GM12874 (cell line): Measurements from ENCODE around the gene GRIA3.

Experiments
- CTCF ChIP-seq: IDR thresholded peaks from 2 replicates; pipeline ENCODE4 v1.5.1; 2011; ENCODE audit warnings: low read depth, mild to moderate bottlenecking, control low read depth, low read length, moderate library complexity; ENCODE audit not compliant: insufficient read depth

The GRIA3 gene

DNA sequence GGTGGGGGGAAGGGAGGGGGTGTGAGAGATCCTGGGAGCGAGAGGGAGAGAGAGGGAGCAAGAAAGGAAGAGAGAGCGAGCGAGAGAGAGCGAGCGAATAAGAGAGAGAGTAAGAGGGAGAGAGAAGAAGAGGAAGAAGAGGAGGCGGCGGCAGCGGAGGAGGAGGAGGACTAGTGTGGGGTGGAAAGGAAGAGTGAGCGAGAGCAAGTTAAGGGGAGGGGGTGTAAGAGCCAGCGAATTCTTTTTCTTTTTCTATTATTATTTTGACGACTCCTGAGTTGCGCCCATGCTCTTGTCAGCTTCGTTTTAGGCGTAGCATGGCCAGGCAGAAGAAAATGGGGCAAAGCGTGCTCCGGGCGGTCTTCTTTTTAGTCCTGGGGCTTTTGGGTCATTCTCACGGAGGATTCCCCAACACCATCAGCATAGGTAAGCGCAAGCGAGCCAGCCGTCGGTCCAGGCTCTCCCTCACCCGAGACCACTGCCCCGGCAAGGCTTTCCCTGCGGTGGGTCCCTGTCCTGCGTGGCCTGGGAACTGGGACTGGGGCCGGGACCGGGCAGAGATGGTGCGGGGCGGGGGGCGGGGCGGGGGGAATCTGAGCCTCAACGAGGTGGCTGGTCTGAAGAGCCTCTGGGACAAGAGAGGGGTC, at the start of gene GRIA3:
Gene GRIA3 (plus strand): TSS at position 60 of the 647 bp plus-strand sequence. CDS start 258 bp downstream, at position 318.
- no peak for TF ChIP-seq CTCF

GRCh38 chrX:123138473-123138872, 45.6 kb upstream of the GRIA3 start:
- no peak for TF ChIP-seq CTCF

DNA sequence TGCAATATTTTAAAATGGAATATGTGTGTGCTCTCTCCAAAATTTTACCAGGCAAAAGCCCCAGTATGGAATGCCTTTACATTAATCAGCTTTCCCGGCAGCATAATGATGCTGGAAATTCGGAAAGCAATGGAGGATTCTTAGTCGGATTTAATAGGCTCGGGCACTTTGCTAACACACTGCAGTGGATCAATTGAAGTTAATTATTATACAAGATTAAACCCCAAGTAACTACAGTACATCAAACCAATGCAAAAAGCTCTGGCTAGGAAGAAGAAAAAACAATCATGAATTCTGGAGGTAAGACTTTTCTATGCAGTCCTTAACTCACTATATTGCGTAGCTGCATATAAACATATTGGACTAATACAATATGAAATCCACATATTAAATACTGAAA, 43.6 kb upstream of the GRIA3 start:
- no peak for TF ChIP-seq CTCF

GRCh38 chrX:123140904-123141303, 43.2 kb upstream of the GRIA3 start:
- TF ChIP-seq CTCF, result no peak

DNA sequence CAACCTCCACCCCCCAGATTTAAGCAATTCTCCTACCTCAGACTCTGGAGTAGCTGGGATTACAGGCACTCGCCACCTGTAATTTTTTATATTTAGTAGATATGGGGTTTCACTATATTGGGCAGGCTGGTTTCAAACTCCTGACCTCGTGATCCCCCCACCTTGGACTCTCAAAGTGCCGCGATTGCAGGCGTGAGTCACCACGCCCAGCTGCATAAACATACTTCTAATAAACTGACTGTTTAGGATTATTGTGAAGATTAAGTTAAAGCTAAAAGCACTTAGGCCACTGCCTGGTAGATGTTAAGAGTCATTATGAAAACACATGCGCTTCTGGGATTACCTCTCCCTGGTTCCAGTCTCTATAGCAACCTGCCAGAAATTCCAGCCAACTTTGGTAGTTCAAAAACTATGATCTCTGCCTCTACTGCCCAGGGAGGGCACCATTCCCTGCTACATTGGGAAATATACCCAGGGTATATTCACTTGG, 30.2 kb upstream of the GRIA3 start:
- TF ChIP-seq CTCF, result no peak

- TF ChIP-seq CTCF, result no peak
Measured at GRCh38 chrX:123155327-123155726, 28.8 kb upstream of the GRIA3 start.

DNA sequence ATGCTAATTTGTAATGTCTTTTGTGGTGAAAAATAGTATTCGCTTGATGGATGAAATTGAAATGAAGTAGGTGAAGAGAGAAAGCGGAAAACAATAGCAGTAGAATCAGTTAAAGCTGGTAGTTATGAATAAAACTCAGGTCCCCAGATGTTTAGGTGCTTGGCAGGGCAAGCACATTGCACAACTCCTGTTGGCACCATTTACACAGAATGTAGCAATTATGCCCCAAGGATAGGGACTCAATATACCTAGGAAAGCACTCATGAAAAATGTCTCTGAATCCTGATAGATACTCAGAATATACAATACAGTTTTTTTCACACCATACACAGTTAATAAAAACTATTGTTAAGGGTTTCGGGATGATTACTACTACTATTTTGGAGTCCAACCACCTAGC, 26.5 kb upstream of the GRIA3 start:
- TF ChIP-seq CTCF, result no peak
